GM10266 (cell line): ENCODE measurements around the gene TMEM238.
"Not testable (repeated sequence)": the region's sequence is repeated elsewhere in the genome, so short reads cannot be mapped to it uniquely, and the experiment has no call there.

Experiments used
- DNase-seq: peaks from one replicate; pipeline ENCODE4 v3.0.0; 2012; ENCODE audit errors: extremely low spot score
- CTCF ChIP-seq: IDR thresholded peaks from 2 replicates; pipeline ENCODE4 v1.5.1; 2012; ENCODE audit warnings: mild to moderate bottlenecking, low read depth; ENCODE audit not compliant: control insufficient read depth, insufficient read depth; ENCODE audit errors: missing control alignments

TMEM238 gene

GRCh38 chr19:55407800-55408532, 23.9 kb upstream of the TMEM238 start:
- no peak for TF ChIP-seq CTCF
- DNase-seq, result peak; percentile 98

- not testable (repeated sequence) for DNase-seq
These were observed 23.4 kb upstream of the TMEM238 start, which contains the start of gene UBE2S for GRCh38 chr19:55407550-55407799. Gene UBE2S (minus strand): TSS chr19:55407788. CDS start chr19:55407589, 199 bp downstream.

- TF ChIP-seq CTCF, result no peak
- peak; percentile 60 for DNase-seq
These were observed 22.9 kb upstream of the TMEM238 start for GRCh38 chr19:55406826-55407549.

GRCh38 chr19:55406091-55406825, 22.2 kb upstream of the TMEM238 start:
- no peak for TF ChIP-seq CTCF
- DNase-seq, result no peak

GRCh38 chr19:55405638-55406037, 21.5 kb upstream of the TMEM238 start:
- no peak for TF ChIP-seq CTCF
- no peak for DNase-seq

GRCh38 chr19:55402509-55402908, 18.4 kb upstream of the TMEM238 start:
- TF ChIP-seq CTCF, result no peak

GRCh38 chr19:55401390-55401789, 17.3 kb upstream of the TMEM238 start:
- not testable (repeated sequence) for DNase-seq

More at GRCh38 chr19:55402509-55402908, 18.4 kb upstream of the TMEM238 start:
- no peak for DNase-seq

GRCh38 chr19:55400281-55401087, 16.4 kb upstream of the TMEM238 start:
- DNase-seq, result no peak
- no peak for TF ChIP-seq CTCF
